Measurements from ENCODE around the gene PHACTR1.
"Not testable (repeated sequence)": the region's sequence is repeated elsewhere in the genome, so short reads cannot be mapped to it uniquely, and the experiment has no call there.

Gene PHACTR1

DNA sequence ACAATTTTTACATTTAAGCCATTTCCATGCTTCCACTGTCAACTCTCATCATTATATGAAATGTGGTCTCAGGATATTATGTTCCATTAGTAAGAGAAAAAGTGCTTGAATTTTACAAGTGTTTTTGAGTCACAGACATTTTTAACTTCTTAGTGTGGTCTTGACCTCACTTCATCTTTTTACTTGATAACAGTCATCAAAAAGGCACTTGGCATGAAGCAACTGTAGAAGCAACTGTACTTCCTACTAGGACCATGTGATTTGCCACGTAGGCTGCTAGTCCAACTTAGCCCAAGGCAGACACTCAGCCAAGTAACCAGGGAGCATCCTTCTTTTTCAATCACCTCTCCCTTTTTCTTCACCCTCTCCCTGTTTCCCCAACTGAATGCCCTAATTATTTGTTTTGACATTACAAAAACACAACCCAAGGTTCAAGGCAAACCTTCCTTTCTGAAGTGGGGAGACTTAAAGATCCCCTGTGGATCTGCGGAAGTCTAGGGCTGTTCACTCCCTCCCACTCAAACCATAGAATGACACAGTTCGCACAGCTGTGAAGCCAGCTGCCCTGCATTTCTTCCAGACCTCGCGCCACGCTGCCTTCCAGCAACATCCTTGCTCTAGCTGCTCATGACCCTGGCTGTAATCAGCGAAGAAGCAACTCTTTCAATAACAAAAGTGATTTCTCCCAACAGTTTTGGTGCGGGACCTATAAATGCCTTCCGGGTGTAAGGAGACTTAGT is 45.0 kb downstream of the PHACTR1 start:
- no peak overlapping the region for H3K4me3 ChIP-seq (replicated peaks; ENCODE audit: insufficient read depth, low read length)
- peaks cover 2% of the 10 kb centered on the region for H3K27me3 ChIP-seq (ENCODE audit: insufficient read depth, poor library complexity, severe bottlenecking)
- TF ChIP-seq SPI1 (IDR thresholded peaks at IDR 0.05; ENCODE audit: borderline replicate concordance, low read depth) (no peak), GABPA (IDR thresholded peaks at IDR 0.05; ENCODE audit: low read depth) (no peak), POLR2AphosphoS5 (IDR thresholded peaks at IDR 0.05; ENCODE audit: low read depth) (no peak)
- TF ChIP-seq, protein P1, sequence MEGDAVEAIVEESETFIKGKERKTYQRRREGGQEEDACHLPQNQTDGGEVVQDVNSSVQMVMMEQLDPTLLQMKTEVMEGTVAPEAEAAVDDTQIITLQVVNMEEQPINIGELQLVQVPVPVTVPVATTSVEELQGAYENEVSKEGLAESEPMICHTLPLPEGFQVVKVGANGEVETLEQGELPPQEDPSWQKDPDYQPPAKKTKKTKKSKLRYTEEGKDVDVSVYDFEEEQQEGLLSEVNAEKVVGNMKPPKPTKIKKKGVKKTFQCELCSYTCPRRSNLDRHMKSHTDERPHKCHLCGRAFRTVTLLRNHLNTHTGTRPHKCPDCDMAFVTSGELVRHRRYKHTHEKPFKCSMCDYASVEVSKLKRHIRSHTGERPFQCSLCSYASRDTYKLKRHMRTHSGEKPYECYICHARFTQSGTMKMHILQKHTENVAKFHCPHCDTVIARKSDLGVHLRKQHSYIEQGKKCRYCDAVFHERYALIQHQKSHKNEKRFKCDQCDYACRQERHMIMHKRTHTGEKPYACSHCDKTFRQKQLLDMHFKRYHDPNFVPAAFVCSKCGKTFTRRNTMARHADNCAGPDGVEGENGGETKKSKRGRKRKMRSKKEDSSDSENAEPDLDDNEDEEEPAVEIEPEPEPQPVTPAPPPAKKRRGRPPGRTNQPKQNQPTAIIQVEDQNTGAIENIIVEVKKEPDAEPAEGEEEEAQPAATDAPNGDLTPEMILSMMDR (IDR thresholded peaks at IDR 0.05; ENCODE audit: insufficient read depth, low read length), result no peak
- TF ChIP-seq, protein P2, sequence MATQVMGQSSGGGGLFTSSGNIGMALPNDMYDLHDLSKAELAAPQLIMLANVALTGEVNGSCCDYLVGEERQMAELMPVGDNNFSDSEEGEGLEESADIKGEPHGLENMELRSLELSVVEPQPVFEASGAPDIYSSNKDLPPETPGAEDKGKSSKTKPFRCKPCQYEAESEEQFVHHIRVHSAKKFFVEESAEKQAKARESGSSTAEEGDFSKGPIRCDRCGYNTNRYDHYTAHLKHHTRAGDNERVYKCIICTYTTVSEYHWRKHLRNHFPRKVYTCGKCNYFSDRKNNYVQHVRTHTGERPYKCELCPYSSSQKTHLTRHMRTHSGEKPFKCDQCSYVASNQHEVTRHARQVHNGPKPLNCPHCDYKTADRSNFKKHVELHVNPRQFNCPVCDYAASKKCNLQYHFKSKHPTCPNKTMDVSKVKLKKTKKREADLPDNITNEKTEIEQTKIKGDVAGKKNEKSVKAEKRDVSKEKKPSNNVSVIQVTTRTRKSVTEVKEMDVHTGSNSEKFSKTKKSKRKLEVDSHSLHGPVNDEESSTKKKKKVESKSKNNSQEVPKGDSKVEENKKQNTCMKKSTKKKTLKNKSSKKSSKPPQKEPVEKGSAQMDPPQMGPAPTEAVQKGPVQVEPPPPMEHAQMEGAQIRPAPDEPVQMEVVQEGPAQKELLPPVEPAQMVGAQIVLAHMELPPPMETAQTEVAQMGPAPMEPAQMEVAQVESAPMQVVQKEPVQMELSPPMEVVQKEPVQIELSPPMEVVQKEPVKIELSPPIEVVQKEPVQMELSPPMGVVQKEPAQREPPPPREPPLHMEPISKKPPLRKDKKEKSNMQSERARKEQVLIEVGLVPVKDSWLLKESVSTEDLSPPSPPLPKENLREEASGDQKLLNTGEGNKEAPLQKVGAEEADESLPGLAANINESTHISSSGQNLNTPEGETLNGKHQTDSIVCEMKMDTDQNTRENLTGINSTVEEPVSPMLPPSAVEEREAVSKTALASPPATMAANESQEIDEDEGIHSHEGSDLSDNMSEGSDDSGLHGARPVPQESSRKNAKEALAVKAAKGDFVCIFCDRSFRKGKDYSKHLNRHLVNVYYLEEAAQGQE (IDR thresholded peaks at IDR 0.05; ENCODE audit: insufficient replicate concordance, low read depth), result no peak
- no peak for DNase-seq (ENCODE audit: low read depth in 1 of 2, low spot score in 1 of 2)
- no peak overlapping the region for H3K27ac ChIP-seq (replicated peaks)

DNA sequence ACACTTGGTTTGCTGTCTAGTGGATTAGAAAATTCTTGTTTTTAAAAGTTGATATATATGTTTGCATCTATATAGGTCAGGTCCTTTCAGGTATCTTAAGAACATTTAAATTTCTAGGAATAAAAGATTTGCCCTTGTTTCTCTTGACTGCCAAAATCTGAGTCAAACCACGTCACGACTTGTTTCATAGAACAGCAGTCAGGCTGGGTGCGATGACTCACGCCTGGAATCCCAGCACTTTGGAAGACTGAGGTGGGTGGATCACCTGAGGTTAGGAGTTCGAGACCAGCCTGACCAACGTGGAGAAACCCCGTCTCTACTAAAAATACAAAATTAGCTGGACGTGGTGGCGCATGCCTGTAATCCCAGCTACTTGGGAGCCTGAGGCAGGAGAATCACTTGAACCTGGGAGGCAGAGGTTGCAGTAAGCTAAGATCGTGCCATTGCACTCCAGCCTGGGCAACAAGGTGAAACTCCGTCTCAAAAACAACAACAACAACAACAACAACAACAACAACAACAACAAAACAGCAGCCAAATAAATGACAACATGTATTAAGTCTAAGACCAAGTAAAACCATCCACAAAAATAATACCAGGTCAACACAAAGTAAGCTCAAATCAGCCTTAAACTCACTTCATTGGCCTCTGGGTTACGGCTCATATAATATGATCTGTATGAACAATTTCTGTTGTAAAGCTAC is 46.3 kb downstream of the PHACTR1 start:
- not testable (repeated sequence) for H3K27me3 ChIP-seq (ENCODE audit: insufficient read depth, poor library complexity, severe bottlenecking); DNase-seq (ENCODE audit: low read depth in 1 of 2, low spot score in 1 of 2); H3K27ac ChIP-seq (replicated peaks); H3K4me3 ChIP-seq (replicated peaks; ENCODE audit: insufficient read depth, low read length)

DNA sequence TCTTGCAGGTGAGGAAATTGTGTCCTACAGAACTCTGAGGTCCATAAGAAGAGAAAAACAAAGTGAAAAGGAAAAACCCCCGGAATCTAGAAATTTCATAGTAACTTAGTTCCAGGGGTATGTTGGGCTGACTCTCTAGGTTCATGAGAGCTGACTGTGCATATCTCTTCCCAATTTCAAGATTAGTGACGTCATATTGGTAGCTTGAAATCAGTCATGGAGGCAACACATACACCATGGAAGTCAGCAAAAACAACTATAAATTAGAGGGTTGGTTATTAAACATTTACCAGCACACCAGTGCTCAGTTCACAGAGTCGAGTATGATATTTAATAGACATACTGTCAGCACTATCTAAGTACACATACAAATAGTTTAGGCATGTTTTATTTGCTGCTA is 49.8 kb downstream of the PHACTR1 start:
- Histone ChIP-seq H3K27me3 (ENCODE audit: insufficient read depth, poor library complexity, severe bottlenecking) (peaks cover 2% of the 10 kb centered on the region), H3K4me3 (replicated peaks; ENCODE audit: insufficient read depth, low read length) (no peak overlapping the region), H3K27ac (replicated peaks) (no peak overlapping the region)
- no peak for TF ChIP-seq GABPA (IDR thresholded peaks at IDR 0.05; ENCODE audit: low read depth)
- no peak for TF ChIP-seq SPI1 (IDR thresholded peaks at IDR 0.05; ENCODE audit: borderline replicate concordance, low read depth)
- no peak for TF ChIP-seq POLR2AphosphoS5 (IDR thresholded peaks at IDR 0.05; ENCODE audit: low read depth)
- TF ChIP-seq, protein P1 (IDR thresholded peaks at IDR 0.05; ENCODE audit: insufficient read depth, low read length), result no peak
- TF ChIP-seq, protein P2 (IDR thresholded peaks at IDR 0.05; ENCODE audit: insufficient replicate concordance, low read depth), result no peak
- DNase-seq (ENCODE audit: low read depth in 1 of 2, low spot score in 1 of 2), result no peak

DNA sequence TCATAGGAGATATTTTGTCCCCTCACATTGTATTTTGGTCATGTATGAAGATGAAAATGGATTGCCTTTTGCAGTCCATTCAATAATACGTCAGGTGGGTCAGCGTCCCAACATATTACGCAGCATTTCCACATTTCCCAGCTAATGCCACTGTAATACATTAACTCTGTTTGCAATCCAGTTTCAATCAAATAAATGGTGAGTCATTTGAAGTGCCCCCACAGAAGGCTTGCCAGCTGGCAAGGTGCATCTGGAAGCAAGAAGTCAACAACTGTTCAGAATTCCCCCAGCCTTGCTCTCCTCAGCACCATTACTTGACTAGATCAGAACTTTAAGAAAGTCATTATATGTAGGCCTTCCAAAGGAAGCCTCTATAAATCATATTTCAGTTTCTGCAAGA is 50.4 kb downstream of the PHACTR1 start:
- no peak overlapping the region for H3K27ac ChIP-seq (replicated peaks)
- no peak overlapping the region for H3K4me3 ChIP-seq (replicated peaks; ENCODE audit: insufficient read depth, low read length)
- TF ChIP-seq, protein P2 (IDR thresholded peaks at IDR 0.05; ENCODE audit: insufficient replicate concordance, low read depth), result no peak
- TF ChIP-seq POLR2AphosphoS5 (IDR thresholded peaks at IDR 0.05; ENCODE audit: low read depth) (no peak), SPI1 (IDR thresholded peaks at IDR 0.05; ENCODE audit: borderline replicate concordance, low read depth) (no peak), GABPA (IDR thresholded peaks at IDR 0.05; ENCODE audit: low read depth) (no peak)
- TF ChIP-seq, protein P1 (IDR thresholded peaks at IDR 0.05; ENCODE audit: insufficient read depth, low read length), result no peak
- DNase-seq (ENCODE audit: low read depth in 1 of 2, low spot score in 1 of 2), result no peak
- H3K27me3 ChIP-seq (ENCODE audit: insufficient read depth, poor library complexity, severe bottlenecking), result peaks cover 2% of the 10 kb centered on the region
